Measurements from ENCODE around the gene UPK2. TPM values are rescaled to one million over a fixed set of nuclear protein-coding genes. Genes with fewer than 3 reads are reported as not detected.
A peak's percentile ranks its signal among the peaks of the same experiment; 100 is the strongest.

UPK2 gene
- total and polyA plus RNA-seq, 2 of the 13 experiments (the other 11 are each of a cell fraction or from before 2014, with no cell fraction given): not detected

GRCh38 chr11:118921121-118921928 is 34.8 kb upstream of the UPK2 start (continued):
- TF ChIP-seq HBP1 (CRISPR knock-in tag; IDR thresholded peaks at IDR 0.05; ENCODE audit: low read depth) (peak; percentile 74; the same call in 1 of the 2 replicates), ZSCAN20 (CRISPR knock-in tag; IDR thresholded peaks at IDR 0.05; ENCODE audit: borderline replicate concordance) (no peak), RNF219 (CRISPR knock-in tag; IDR thresholded peaks at IDR 0.05) (0 out of 2 replicates have a peak, but pooled peaks have one; percentile 67), ZNF784 (CRISPR knock-in tag; IDR thresholded peaks at IDR 0.05; ENCODE audit: borderline replicate concordance) (no peak; the same call in 1 of the 2 replicates), TCF7L2 (IDR thresholded peaks at IDR 0.05; ENCODE audit: low read depth, low read length) (no peak), POGZ (CRISPR knock-in tag; IDR thresholded peaks at IDR 0.05) (no peak), PCBP2 (optimal IDR thresholded peaks at IDR 0.05; ENCODE audit: low read depth, low read length, poor library complexity, severe bottlenecking) (no peak), NFIB (CRISPR knock-in tag; IDR thresholded peaks at IDR 0.05; ENCODE audit: borderline replicate concordance) (no peak), ZNF777 (CRISPR knock-in tag; IDR thresholded peaks at IDR 0.05) (no peak), CREBL2 (CRISPR knock-in tag; IDR thresholded peaks at IDR 0.05; ENCODE audit: borderline replicate concordance) (no peak), TEF (CRISPR knock-in tag; IDR thresholded peaks at IDR 0.05) (no peak), MZF1 (CRISPR knock-in tag; IDR thresholded peaks at IDR 0.05; ENCODE audit: borderline replicate concordance) (no peak), ZNF280B (CRISPR knock-in tag; IDR thresholded peaks at IDR 0.05; ENCODE audit: borderline replicate concordance) (no peak), ZNF660 (CRISPR knock-in tag; IDR thresholded peaks at IDR 0.05; ENCODE audit: borderline replicate concordance, low read depth) (no peak), ZNF687 (CRISPR knock-in tag; IDR thresholded peaks at IDR 0.05) (peak; percentile 24; the same call in 1 of the 2 replicates)

All from HepG2 (cell line).